Hippocampal formation (tissue), 2 donors: ENCODE measurements around the gene ZNF37A.
"Not testable (repeated sequence)": the region's sequence is repeated elsewhere in the genome, so short reads cannot be mapped to it uniquely, and the experiment has no call there.

Experiments used
- DNase-seq, 2 donors: peaks; one replicate each; lab custom pipeline; 2025; lab: John Stamatoyannopoulos, UW

ZNF37A gene

DNA sequence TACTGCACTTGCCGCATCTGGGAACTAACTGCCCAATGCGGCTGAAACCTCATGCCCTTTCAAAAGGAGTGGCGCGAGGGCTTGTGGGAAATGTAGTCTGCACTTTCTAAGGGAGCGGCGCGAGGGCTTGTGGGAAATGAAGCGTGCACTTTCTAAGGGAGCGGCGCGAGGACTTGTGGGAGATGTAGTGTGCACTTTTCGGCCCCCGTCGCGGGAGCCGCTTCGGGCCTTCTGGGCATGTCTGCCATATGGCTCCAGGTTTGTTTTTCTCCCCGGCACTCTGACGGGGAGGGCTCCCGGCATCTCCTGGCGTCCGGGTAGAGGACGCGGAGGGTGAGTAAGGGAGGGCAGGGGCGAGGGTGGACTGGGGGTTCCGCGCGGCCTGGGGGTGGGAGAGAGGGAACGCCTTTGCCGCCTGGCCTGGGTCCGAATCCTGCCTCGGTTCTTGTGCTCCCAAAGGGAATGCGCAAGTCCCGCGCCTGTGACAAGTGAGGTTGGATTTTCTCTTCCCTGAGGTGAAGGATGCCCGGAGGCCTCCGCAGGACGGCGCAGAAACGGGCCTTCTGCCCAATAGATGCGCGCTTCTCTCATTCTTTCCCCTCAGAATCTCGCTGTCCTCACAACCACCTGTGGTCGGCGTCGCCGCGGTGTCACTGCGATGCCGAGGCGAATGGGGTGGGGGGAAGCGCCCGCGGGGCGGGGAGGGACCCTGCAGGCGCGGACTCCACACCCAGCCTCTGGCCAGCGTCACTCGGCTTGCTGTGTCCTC, at the start of gene ZNF37A:
Gene ZNF37A, plus strand, starts transcription at position 180 of the 769 bp plus-strand sequence. CDS start 2,281 bp downstream, outside the sequence.
- DNase-seq = peak; percentile 92 to 94

DNA sequence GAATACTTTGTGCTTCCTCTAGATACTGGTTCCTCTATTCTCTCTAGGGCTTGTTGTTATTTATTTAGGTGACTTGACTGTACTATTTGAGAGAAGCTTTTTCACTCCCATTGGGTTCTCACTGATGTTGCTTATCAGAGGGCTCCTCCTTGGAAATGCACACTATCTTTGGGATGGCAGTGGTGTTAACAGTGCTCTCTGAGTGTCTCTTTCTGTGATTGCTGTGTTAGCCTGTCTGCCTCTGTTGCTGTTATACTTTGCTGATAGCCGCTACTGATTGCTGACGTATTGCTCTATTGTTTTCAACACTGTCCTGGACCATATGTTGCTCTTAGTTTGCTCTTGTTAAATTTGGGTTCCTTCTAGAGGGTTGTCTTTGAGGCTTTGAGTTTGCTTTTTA, 49.0 kb upstream of the ZNF37A start:
- no peak for DNase-seq

DNA sequence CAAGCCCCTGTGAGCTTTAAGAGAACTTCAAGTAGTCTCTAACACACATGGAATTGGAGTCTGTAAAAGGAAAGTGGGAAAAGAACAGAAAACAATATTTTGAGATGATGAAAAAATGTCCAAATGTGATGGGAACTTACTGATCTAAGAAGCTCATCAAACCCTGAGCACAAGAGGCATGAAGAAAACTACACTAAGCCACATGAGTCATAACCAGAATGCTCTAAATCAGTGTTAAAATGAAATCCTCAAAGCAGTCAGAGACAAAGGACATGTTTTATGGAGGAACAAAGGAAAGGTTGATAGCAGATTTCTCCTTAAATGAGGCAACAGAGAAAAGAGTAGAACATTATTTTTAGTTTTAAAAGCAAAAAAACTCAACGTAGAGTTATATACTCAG, 46.5 kb upstream of the ZNF37A start:
- DNase-seq = no peak

DNA sequence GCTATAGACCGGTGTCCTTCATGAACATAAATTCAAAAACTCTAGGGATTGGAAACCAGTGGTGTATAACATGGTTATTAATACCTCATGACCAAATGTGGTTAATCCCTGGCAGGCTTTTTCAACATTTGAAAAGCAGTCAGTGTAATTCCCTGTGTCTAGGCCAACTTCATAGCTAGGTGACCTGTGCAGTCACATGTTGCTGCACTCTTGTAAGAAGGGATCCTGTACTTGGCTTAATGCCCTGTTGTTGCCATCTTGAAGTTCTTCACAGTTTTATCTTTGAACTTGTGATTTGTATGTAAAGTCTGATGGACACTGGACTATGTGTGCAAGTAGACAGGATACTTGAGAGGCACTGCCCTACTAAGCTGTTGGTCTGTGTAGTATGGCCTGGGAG, 43.9 kb upstream of the ZNF37A start:
- no peak for DNase-seq

DNA sequence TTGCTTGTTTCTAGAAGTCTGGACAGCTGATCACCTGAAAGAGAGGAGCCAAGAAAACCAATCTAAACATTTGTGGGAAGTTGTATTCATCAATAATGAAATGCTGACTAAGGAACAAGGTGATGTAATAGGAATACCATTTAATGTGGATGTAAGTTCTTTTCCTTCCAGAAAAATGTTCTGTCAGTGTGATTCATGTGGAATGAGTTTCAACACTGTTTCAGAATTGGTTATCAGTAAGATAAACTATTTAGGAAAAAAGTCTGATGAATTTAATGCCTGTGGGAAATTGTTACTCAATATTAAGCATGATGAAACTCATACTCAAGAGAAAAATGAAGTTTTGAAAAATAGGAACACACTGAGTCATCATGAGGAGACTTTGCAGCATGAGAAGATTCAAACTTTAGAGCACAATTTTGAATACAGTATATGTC, 39.8 kb upstream of the ZNF37A start:
- DNase-seq = no peak

DNA sequence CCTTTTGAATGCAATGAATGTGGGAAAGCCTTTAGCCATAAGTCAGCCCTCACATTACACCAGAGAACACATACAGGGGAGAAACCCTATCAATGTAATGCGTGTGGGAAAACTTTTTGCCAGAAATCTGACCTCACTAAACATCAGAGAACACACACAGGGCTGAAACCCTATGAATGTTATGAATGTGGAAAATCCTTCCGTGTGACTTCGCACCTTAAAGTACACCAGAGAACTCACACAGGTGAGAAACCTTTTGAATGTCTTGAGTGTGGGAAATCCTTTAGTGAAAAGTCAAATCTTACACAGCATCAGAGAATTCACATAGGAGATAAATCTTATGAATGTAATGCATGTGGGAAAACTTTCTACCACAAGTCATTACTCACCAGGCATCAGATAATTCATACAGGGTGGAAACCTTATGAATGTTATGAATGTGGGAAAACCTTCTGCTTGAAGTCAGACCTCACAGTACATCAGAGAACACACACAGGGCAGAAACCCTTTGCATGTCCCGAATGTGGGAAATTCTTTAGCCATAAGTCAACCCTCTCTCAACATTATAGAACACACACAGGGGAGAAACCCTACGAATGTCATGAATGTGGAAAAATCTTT, 38.8 kb upstream of the ZNF37A start:
- not testable (repeated sequence) for DNase-seq

DNA sequence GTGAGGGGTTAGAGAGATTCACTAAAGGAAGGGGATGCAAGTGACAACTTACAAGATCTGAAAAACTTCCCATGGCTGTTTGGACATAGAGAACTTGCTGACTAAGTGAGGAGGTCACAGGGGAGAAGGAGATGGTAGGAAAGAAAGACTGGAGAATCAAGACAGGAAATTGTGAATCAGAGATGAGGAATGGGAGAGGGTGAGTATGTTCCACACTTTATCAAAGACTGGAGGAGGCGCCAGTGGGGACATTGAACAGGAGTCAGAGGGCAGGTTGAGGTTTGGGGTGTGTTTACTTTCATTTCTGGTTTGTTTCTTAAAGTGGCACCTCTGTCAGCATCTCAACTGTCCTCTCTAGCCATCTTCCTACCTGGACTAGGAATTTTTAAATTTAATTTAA, 24.5 kb upstream of the ZNF37A start:
- not testable (repeated sequence) for DNase-seq

DNA sequence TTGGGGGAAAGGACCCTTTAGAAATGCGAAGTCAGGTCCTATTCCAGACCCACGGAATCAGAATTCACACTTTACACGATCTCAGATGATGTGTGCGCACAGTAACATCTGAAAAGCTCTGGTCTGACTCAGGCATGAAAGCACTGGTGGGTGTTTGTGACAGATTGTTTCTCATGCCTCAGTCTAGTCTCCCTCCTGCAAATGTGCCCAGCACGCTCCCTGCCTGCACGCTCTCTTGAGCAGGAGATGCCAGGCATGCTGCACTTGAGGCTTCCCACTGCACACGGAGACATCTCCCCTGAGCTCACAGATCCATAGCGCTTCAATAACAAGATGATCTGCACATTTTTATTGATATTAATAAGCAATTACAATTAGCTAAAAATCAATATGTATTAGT, 23.6 kb upstream of the ZNF37A start:
- DNase-seq = no peak

DNA sequence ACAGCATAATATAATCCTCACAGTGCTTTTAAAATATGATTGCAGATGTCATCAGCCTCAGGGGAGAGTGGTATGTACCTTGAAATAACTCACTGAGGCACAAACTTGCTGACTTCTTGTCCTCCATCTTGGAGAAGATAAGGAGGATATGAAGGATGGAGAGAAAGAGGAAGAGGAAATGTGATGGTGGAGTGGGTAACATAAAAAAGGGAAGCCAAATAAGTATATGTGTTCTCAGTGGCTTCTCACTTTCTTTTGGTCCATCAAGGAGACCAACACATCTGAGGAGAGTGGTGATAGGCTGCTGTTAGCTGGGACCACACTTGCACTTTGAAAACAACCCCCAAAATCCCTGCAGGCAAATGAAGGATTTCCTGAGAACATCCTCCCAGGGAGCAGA, 21.6 kb upstream of the ZNF37A start:
- no peak for DNase-seq

DNA sequence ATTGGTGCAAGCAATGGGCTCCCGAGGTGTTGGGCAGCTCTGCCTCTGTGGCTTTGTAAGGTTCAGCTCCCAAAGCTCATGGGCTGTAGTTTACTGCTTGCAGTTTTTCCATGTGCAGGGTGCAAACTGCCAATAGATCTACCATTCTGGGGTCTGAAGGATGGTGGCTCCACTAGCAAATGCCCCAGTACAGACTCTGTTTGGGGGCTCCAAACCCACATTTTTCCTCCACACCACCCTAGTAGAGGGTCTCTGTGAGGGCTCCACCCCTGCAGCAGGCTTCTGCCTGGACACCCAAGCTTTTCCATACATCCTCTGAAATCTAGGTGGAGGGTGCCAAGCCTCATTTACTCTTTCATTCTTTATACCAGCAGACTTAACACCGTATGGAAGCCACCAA, 17.4 kb upstream of the ZNF37A start:
- DNase-seq = no peak

DNA sequence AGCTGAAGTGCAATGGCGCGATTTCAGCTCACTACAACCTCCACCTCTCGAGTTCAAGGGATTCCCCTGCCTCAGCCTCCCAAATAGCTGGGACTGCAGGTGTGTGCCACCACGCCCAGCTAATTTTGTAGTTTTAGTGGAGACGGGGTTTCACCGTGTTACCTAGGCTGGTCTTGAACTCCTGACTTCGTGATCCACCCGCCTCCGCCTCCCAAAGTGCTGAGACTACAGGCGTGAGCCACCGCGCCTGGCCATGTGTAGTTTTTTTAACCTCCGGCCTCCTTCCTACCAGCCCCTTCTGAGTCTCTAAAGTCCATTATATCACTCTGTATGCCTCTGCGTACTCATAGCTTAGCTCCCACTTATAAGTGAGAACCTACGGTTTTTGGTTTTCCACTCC, 819 bp upstream of the ZNF37A start:
- not testable (repeated sequence) for DNase-seq

DNA sequence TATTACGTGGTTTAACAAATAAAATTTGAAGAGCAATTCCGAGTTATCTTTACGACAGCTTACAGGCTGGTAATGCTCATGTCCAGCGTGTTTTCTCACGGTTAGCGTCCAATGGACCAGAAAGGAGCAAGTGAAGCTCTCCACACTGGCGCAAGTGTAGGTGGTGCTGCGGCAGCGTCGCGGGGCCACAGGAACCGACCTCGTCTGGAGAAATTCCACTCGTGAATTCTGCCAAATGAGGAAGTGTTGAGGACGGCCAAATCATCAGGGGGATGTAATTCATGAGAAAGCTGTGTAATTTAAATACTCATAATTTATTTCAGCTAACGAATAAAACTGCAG, 350 bp upstream of the ZNF37A start:
- DNase-seq = no peak

DNA sequence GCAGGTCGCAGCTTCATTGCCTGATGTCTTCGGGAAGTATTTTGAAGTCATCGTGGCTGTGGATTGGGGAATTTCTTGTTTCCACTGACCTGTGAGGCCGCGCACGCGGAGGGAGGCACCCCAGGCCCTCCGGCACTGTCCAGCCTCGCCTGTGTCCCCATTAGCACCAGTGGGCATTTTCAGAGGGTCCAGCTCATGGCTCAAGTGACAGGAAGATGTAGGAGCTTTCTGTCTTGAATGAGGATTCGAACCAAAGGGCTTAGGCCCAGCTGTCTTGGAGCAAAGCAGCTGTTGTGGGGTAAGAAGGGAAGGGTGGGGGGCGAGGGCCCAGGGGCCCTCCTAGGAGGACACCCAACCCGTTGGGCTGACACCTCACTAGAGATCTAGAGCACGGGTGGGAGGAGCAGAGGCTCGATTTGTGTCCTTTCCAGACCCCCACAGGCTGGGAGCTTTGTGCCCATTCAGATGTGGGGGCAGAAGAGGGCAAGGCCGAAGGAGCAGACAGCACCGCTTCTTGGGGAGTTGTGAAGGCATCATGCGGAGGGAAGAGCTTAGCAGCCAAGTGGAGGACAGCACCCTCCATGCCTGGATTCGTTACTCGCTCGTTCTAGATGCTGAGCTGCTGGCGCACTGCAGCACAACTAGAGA, 914 bp downstream of the ZNF37A start:
- no peak for DNase-seq

DNA sequence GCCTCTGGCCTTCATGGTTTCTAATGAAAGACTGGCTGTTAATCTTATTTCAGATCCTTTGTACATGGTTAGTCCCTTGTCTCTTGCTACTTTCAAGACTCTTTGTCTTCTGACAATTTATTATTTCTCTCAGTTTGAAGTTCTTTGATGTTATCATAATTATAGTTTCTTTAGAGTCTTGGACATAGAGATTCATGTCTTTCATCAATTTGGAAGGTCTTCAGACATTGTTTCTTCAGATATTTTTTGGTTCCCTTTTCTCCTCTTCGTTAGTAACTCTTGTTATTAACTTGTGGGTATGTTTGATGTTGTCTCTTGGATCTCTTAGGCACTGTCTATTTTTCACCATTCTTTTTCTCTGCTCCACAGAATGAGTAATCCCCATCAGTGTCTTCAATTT, 8.7 kb downstream of the ZNF37A start:
- no peak for DNase-seq

DNA sequence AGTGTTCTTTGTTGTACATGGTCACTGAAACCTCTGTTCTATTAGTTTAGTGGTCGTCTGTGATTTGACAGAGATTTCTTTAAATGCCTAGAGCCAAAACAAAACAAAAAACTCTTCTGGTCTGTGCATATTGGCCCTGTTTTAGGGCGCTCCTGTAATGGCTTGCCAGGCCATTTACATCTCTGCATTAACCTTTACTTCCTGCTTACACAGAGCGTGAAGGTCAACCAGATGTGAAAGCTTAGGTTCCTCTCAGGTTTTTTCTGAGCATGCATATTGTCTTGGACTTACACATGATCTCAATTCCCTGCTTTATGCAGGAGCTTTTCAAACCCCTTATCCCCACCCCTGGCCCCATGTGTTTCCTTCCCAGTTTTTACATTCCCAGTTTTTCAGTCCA, 9.6 kb downstream of the ZNF37A start:
- no peak for DNase-seq

DNA sequence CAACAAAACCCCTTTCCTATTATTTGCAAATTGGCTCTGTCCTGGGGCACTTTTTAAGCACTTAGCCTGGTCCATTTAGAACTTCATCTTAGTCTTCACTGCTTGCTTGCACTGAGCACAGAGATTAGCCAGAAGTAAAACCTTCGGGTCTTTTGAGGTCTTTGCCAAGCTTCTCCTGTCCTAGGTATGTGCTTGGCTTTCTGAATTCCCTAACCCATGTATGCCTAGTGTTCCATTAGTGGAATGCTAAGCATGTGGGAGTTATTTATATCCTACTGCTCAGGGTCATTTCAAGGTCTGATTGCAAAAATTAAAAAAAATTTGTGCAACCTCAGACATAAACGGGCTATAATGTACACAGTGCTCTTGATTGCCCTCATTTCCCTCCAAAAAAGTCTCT, 18.0 kb downstream of the ZNF37A start:
- DNase-seq = no peak

DNA sequence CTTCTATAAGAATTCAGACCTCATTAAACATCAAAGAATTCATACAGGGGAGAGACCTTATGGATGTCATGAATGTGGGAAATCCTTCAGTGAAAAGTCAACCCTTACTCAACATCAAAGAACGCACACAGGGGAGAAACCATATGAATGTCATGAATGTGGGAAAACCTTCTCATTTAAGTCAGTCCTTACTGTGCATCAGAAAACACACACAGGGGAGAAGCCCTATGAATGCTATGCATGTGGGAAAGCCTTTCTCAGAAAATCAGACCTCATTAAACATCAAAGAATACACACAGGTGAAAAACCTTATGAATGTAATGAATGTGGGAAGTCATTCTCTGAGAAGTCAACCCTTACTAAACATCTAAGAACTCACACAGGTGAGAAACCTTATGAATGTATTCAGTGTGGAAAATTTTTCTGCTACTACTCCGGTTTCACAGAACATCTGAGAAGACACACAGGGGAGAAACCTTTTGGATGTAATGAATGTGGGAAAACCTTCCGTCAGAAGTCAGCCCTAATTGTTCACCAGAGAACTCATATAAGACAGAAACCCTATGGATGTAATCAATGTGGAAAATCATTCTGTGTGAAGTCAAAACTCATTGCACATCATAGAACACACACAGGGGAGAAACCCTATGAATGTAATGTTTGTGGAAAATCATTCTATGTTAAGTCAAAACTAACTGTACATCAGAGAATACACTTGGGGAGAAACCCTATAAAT, 24.1 kb downstream of the ZNF37A start:
- no peak for DNase-seq

DNA sequence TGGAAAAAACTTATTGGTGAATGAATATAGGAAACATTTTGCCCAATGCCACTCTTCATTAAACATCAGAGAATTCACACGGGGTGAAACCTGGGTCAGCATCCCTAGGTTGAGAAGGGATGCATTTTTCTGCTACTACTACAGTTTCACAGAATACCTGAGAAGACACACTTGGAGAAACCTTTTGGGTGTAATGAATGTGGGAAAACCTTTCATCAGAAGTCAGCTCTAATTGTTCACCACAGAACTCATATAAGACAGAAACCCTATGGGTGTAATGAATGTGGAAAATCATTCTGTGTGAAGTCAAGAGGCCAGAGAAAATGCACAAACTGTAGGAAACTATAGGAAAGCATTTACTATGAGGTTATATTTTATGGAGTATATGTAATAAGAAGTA, 24.9 kb downstream of the ZNF37A start:
- DNase-seq = no peak

DNA sequence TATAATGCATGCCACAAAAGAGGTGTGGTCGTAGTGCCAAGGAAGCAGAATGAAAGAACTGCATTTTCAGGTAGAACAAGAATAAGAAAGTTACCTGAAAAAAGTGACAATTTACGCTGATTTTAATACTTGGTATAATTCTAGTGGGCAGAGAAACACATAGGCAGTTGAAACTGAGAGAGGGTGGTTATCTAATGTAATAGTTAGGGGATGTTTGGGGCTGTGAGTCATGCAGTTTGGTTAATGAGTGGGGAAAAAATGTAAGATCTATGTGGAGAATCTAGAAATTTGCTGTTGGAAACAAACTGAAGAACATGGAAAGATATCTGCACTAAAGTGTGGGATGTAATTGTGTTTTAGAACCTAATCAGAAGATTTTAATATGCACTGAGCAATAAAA, 33.7 kb downstream of the ZNF37A start:
- DNase-seq = no peak

DNA sequence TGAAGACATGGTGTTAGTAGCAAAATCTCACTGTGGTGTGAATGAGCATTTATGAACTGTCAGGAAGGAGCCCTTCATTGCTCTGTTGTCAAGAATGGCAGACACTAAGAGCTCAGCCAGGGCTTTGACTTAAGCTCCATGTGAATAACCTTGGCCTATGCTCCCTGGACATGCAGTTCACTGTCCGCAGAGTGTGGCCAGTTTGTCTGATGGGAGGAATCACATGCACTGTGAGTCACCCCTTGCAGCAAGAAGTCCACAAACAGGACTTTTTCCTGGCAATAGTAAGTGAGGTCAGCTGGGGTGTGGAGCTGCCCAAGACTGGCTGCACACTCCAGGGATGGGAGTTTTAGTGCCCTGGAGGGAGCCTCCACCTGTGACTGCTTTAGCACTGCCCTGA, 49.5 kb downstream of the ZNF37A start:
- DNase-seq = no peak

DNA sequence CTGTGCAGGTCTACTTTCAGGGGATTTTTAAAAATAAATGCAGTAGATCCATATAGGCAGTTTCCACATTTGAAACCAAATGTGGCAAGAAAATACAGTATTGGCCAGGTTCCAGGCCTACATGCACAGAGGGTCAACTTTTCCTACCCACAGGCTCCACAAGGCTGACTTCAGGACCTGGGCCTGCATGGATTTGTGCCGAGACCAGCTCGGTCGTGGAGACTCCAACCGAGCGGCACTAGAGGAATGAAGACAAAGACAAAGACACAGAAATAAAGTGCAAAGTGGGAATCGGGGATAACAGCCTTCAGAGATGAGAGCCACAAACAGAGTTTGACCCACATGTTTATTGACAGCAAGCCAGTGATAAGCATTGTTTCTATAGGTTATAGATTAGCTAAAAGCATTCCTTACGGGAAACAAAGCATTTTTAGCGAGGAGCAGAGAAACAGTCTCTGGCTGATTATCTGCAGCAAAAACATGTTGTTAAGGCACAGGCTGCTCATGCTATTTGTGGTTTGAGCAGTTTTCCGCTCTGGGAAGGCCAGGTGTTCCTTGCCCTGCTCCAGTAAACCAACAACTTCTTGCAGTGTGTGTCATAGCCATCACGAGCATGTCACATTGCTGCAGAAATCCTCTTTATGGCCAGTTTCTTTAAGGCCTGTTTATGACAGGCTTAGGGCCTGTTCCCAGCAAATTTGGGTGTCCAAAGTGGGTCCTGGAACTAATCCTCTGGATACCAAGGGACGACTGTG, 52.6 kb downstream of the ZNF37A start:
- no peak for DNase-seq

DNA sequence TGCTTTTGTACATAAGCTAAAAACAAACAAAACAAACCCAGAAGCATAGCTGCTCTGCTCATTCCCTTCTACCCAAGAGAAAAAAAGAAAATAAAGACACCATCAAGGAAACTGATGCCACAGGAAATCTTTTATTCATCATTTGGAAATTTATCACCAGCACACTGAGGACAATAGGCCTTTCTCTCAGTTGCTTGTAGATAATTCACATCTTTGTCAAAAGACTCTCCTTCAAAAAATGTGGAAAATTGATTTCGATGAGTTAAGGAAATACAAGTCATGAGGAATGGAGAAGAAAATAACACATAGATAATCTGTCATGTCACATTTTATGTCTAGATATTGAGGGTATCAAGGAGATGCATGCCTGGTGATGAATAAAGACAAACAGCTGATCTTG, 53.5 kb downstream of the ZNF37A start:
- DNase-seq = no peak
